Effector memory CD8-positive, alpha-beta T cell (primary cell): ENCODE results near the gene HOXA7.
A peak's percentile ranks its signal among the peaks of the same experiment; 100 is the strongest.

Experiments used
- ATAC-seq: fragments of 150-1000 bp; cut with Tn5 transposase; replicated peaks from 2 replicates; pipeline ENCODE4 v1.10.0; 2021; ENCODE audit warnings: mild to moderate bottlenecking, moderate library complexity
- DNase-seq, 3 experiments: peaks; one replicate each; pipeline ENCODE4 v3.0.0; 2021
- H3K27ac Mint-ChIP-seq, 2 donors: one replicate each; pipeline ENCODE4 v1.8.0; 2022; ENCODE audit warnings: mild to moderate bottlenecking in 2 of 2, mixed read lengths in 2 of 2, moderate library complexity in 2 of 2
- H3K27me3 Mint-ChIP-seq, 2 donors: one replicate each; pipeline ENCODE4 v1.8.0; 2022; ENCODE audit warnings: mixed read lengths in 2 of 2
- H3K36me3 Mint-ChIP-seq: one replicate; pipeline ENCODE4 v1.8.0; 2022; ENCODE audit warnings: mild to moderate bottlenecking, moderate library complexity, mixed read lengths; ENCODE audit not compliant: insufficient read depth
- H3K4me1 Mint-ChIP-seq, 2 donors: one replicate each; pipeline ENCODE4 v1.8.0; 2022; ENCODE audit warnings: low read depth in 2 of 2, mixed read lengths in 2 of 2
- H3K4me3 Mint-ChIP-seq, 2 donors: one replicate each; pipeline ENCODE4 v1.8.0; 2022; ENCODE audit warnings: mild to moderate bottlenecking in 2 of 2, mixed read lengths in 2 of 2, moderate library complexity in 2 of 2
- H3K9me3 Mint-ChIP-seq, 2 donors: one replicate each; pipeline ENCODE4 v1.8.0; 2022; ENCODE audit warnings: mixed read lengths in 2 of 2

HOXA7 gene

GRCh38 chr7:27124902-27125689 is 31.4 kb downstream of the HOXA7 start:
- Mint-ChIP-seq H3K9me3 (no peaks in the 10 kb centered on the region), H3K4me3 (no peak overlapping the region), H3K36me3 (peaks cover 3% of the 10 kb centered on the region), H3K4me1 (no peaks in the 10 kb centered on the region), H3K27ac (no peak overlapping the region), H3K27me3 (peaks cover 54 to 60% of the 10 kb centered on the region in 2 donors)
- DNase-seq (no peak), ATAC-seq (no peak)

GRCh38 chr7:27124096-27124901 is 32.2 kb downstream of the HOXA7 start:
- no peak overlapping the region for H3K4me3 Mint-ChIP-seq
- peaks cover 3% of the 10 kb centered on the region for H3K36me3 Mint-ChIP-seq
- ATAC-seq, result no peak
- peak overlapping the region in 1 of 2 donors; percentile 68 for H3K27ac Mint-ChIP-seq
- no peak for DNase-seq
- no peaks in the 10 kb centered on the region for H3K4me1 Mint-ChIP-seq
- no peaks in the 10 kb centered on the region for H3K9me3 Mint-ChIP-seq
- peaks cover 52 to 59% of the 10 kb centered on the region in 2 donors for H3K27me3 Mint-ChIP-seq

- Mint-ChIP-seq H3K4me1 (no peaks in the 10 kb centered on the region), H3K9me3 (no peaks in the 10 kb centered on the region), H3K27me3 (peaks cover 44 to 52% of the 10 kb centered on the region in 2 donors), H3K4me3 (no peak overlapping the region), H3K27ac (peak overlapping the region in 1 of 2 donors; percentile 68), H3K36me3 (peaks cover 3% of the 10 kb centered on the region)
- DNase-seq, result no peak
- ATAC-seq, result no peak
These were observed 32.9 kb downstream of the HOXA7 start for GRCh38 chr7:27123477-27124053.

- Mint-ChIP-seq H3K4me1 (no peaks in the 10 kb centered on the region), H3K36me3 (peaks cover 3% of the 10 kb centered on the region), H3K27ac (no peak overlapping the region), H3K27me3 (peaks cover 41 to 50% of the 10 kb centered on the region in 2 donors), H3K4me3 (no peak overlapping the region), H3K9me3 (no peaks in the 10 kb centered on the region)
- ATAC-seq (no peak), DNase-seq (no peak)
These were observed 33.4 kb downstream of the HOXA7 start for GRCh38 chr7:27123007-27123476.

GRCh38 chr7:27122077-27122910 is 34.2 kb downstream of the HOXA7 start:
- ATAC-seq, result no peak
- no peak for DNase-seq
- Mint-ChIP-seq H3K27ac (no peak overlapping the region), H3K9me3 (no peaks in the 10 kb centered on the region), H3K4me3 (no peak overlapping the region), H3K27me3 (peaks cover 34 to 50% of the 10 kb centered on the region in 2 donors), H3K36me3 (peaks cover 3% of the 10 kb centered on the region), H3K4me1 (no peaks in the 10 kb centered on the region)

GRCh38 chr7:27121684-27122076 is 34.8 kb downstream of the HOXA7 start:
- DNase-seq (no peak), ATAC-seq (no peak)
- Mint-ChIP-seq H3K4me1 (no peaks in the 10 kb centered on the region), H3K27ac (no peak overlapping the region), H3K9me3 (no peaks in the 10 kb centered on the region), H3K27me3 (peaks cover 28 to 49% of the 10 kb centered on the region in 2 donors), H3K36me3 (peaks cover 3% of the 10 kb centered on the region), H3K4me3 (no peak overlapping the region)

GRCh38 chr7:27119412-27119911 is 37.0 kb downstream of the HOXA7 start:
- Mint-ChIP-seq H3K36me3 (peaks cover 3% of the 10 kb centered on the region), H3K27me3 (peaks cover 8 to 36% of the 10 kb centered on the region in 2 donors), H3K27ac (no peak overlapping the region), H3K9me3 (no peaks in the 10 kb centered on the region), H3K4me1 (no peaks in the 10 kb centered on the region), H3K4me3 (no peak overlapping the region)
- DNase-seq (no peak), ATAC-seq (no peak)

GRCh38 chr7:27118580-27118979 is 37.9 kb downstream of the HOXA7 start:
- Mint-ChIP-seq H3K27me3 (peaks cover 0 to 27% of the 10 kb centered on the region in 2 donors), H3K9me3 (no peaks in the 10 kb centered on the region), H3K4me3 (no peak overlapping the region), H3K27ac (no peak overlapping the region), H3K4me1 (no peaks in the 10 kb centered on the region), H3K36me3 (peaks cover 3% of the 10 kb centered on the region)
- DNase-seq (no peak), ATAC-seq (no peak)

GRCh38 chr7:27117887-27118491 is 38.5 kb downstream of the HOXA7 start:
- Mint-ChIP-seq H3K36me3 (peaks cover 3% of the 10 kb centered on the region), H3K9me3 (no peaks in the 10 kb centered on the region), H3K4me3 (no peak overlapping the region), H3K27ac (no peak overlapping the region), H3K4me1 (no peaks in the 10 kb centered on the region), H3K27me3 (peaks cover 0 to 23% of the 10 kb centered on the region in 2 donors)
- DNase-seq, result no peak
- no peak for ATAC-seq

- H3K4me3 Mint-ChIP-seq, result no peak overlapping the region
- no peaks in the 10 kb centered on the region for H3K4me1 Mint-ChIP-seq
- no peak overlapping the region for H3K27ac Mint-ChIP-seq
- peaks cover 3% of the 10 kb centered on the region for H3K36me3 Mint-ChIP-seq
- H3K9me3 Mint-ChIP-seq, result no peaks in the 10 kb centered on the region
- H3K27me3 Mint-ChIP-seq, result peaks cover 0 to 23% of the 10 kb centered on the region in 2 donors
- DNase-seq, result no peak
- ATAC-seq, result no peak
These were observed 39.3 kb downstream of the HOXA7 start for GRCh38 chr7:27116962-27117886.

- Mint-ChIP-seq H3K4me3 (no peak overlapping the region), H3K36me3 (no peaks in the 10 kb centered on the region), H3K9me3 (no peaks in the 10 kb centered on the region), H3K27ac (no peak overlapping the region), H3K4me1 (no peaks in the 10 kb centered on the region), H3K27me3 (peaks cover 0 to 31% of the 10 kb centered on the region in 2 donors)
- ATAC-seq, result no peak
- no peak for DNase-seq
These were observed 40.2 kb downstream of the HOXA7 start for GRCh38 chr7:27116031-27116961.
